Measurements from ENCODE around the gene CXorf49B.
"Not testable (repeated sequence)": the region's sequence is repeated elsewhere in the genome, so short reads cannot be mapped to it uniquely, and the experiment has no call there.

Gene CXorf49B

DNA sequence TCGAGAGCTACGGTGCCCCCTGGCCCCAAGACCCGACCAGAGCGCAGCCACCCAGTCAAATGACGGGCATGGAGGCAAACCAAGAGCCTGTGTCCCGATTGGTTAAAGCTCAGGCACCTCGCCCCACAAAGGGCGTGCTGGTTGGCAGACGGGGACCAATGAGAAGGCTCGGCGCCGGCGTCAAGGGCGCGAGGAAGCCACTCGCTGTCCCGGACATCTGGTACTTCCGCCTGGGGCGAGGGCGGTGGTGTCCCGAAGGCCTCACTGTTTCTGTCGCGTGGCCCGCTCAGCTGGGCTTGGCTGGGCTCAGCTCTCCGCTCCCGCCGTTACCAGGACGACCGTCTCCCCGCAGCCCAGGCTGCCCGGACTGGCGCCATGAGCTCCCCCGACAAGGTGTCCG lies at the start of gene CXorf49B:
Gene CXorf49B (plus strand): TSS at position 301 of the 400 bp plus-strand sequence. CDS start 75 bp downstream, at position 376.
- not testable (repeated sequence) for DNase-seq (ENCODE audit: low read depth, low spot score)

DNA sequence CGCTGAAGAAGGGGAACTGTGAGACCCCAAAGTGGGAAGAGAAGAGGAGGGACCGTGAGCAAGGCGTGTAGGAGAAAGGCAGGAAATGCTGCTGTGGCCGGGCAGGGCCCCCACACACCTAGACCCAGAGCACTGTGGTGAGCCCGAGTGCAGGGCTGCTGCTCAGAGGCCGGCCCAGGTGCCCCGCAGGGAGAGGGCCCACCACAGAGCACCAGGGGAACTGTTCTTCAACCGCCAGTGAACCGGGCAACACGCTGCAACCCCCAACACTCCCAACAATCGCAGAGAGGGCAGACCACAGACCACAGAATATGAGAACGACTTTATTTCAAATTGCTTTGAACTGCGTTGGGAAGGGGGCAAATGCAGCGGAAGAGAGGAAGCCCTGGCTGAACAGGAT lies 49.1 kb upstream of the CXorf49B start:
- not testable (repeated sequence) for DNase-seq (ENCODE audit: low read depth, low spot score)

DNA sequence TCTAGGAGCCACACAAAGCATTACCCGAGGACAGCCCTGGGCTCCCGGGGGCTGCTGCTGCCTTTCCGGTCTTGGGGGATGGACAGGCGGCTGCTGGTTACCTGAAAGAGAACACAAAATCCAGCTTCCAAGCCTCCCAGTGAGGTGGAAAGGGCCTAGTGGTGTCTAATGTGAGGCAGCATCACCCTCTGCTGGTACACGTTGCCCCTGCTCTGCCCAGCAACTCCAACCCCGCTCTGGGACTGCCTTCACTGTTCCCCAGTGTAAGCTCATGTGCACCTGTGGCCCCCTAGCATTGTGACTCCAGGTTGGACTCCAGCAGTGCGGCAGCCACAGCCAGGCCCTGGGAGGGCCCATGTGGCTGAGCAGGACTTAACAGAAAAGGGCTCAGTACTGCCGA lies 47.6 kb upstream of the CXorf49B start:
- not testable (repeated sequence) for DNase-seq (ENCODE audit: low read depth, low spot score)

DNA sequence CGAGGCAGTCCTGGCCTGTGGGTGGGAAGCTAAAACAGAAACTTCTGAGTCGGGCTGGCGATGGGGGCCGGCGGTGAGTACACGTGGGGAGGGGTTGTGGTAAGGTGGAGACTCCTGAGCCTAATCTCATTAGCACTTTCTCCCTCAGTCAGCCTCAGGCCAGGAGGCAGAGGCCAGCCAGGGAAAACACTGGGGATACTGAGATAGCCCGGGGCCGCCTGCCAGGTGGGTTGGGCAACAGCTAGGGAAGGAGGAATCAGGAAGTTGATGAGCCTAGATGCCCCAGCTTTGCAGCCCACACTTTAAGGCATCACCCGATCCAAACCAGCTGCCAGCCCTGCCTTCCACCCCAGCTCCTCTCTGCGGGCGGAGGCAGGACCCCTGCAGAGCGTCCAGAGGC lies 46.8 kb upstream of the CXorf49B start:
- DNase-seq (ENCODE audit: low read depth, low spot score): not testable (repeated sequence)

DNA sequence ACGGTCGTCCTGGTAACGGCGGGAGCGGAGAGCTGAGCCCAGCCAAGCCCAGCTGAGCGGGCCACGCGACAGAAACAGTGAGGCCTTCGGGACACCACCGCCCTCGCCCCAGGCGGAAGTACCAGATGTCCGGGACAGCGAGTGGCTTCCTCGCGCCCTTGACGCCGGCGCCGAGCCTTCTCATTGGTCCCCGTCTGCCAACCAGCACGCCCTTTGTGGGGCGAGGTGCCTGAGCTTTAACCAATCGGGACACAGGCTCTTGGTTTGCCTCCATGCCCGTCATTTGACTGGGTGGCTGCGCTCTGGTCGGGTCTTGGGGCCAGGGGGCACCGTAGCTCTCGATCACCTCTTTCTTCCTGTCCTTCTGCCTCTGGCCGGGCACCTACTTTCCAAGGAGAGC lies 45.0 kb upstream of the CXorf49B start, which contains the start of gene CXorf49:
Gene CXorf49 (minus strand): TSS at position 101 of the 400 bp plus-strand sequence. CDS start 134 bp downstream, outside the sequence.
- not testable (repeated sequence) for DNase-seq (ENCODE audit: low read depth, low spot score)

DNA sequence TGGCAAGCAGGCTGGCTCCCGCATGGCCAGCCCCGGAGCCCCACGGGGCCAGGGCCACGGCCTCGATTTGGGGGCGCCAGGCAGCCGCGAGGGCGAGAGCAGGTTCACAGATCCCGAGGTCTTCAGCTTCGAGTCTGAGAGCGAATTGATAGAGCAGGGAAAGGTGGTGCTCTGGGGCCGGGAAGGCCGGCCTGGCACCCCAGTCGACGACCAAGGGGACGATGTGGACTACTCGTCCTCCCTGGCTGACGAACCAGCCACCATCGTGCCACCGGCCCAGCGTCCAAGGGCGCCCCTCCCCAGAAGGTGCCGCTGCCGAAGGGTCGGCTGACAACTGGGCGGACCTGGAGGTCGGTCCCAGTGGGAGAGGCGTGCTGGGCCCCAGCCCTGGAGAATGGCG lies 44.0 kb upstream of the CXorf49B start:
- not testable (repeated sequence) for DNase-seq (ENCODE audit: low read depth, low spot score)

DNA sequence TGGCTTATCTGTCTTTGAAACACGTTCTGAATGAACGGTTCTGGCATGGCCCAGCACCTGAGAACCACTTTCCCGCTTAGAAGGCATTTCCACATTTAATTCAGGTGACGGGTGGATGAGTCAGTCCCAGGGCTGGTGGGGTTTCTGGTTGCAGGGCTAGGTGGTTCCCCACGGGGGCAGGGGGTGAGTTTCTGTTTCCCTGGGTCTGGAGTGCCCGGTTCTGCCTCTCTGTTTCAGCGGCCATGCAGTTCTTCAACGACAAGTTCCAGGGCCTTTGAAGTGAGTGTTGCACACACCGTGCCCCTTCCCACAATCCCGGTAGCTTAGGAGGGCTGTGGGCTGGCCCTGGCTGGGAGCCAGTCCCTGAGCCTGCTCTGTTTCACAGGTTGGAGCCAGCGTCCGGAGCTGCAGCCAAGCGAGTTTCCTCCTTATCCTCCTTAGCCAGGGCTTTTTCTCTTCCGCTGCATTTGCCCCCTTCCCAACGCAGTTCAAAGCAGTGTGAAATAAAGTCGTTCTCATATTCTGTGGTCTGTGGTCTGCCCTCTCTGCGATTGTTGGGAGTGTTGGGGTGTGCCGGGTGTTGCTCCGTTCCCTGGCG lies 42.8 kb upstream of the CXorf49B start:
- DNase-seq (ENCODE audit: low read depth, low spot score): not testable (repeated sequence)

DNA sequence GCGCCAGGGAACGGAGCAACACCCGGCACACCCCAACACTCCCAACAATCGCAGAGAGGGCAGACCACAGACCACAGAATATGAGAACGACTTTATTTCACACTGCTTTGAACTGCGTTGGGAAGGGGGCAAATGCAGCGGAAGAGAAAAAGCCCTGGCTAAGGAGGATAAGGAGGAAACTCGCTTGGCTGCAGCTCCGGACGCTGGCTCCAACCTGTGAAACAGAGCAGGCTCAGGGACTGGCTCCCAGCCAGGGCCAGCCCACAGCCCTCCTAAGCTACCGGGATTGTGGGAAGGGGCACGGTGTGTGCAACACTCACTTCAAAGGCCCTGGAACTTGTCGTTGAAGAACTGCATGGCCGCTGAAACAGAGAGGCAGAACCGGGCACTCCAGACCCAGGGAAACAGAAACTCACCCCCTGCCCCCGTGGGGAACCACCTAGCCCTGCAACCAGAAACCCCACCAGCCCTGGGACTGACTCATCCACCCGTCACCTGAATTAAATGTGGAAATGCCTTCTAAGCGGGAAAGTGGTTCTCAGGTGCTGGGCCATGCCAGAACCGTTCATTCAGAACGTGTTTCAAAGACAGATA lies 2.4 kb upstream of the CXorf49B start:
- DNase-seq (ENCODE audit: low read depth, low spot score): not testable (repeated sequence)

DNA sequence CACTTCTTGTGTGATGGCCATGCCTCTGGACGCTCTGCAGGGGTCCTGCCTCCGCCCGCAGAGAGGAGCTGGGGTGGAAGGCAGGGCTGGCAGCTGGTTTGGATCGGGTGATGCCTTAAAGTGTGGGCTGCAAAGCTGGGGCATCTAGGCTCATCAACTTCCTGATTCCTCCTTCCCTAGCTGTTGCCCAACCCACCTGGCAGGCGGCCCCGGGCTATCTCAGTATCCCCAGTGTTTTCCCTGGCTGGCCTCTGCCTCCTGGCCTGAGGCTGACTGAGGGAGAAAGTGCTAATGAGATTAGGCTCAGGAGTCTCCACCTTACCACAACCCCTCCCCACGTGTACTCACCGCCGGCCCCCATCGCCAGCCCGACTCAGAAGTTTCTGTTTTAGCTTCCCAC lies 1.7 kb downstream of the CXorf49B start:
- not testable (repeated sequence) for DNase-seq (ENCODE audit: low read depth, low spot score)

DNA sequence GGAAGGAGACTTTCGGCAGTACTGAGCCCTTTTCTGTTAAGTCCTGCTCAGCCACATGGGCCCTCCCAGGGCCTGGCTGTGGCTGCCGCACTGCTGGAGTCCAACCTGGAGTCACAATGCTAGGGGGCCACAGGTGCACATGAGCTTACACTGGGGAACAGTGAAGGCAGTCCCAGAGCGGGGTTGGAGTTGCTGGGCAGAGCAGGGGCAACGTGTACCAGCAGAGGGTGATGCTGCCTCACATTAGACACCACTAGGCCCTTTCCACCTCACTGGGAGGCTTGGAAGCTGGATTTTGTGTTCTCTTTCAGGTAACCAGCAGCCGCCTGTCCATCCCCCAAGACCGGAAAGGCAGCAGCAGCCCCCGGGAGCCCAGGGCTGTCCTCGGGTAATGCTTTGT lies 2.5 kb downstream of the CXorf49B start:
- DNase-seq (ENCODE audit: low read depth, low spot score): not testable (repeated sequence)

DNA sequence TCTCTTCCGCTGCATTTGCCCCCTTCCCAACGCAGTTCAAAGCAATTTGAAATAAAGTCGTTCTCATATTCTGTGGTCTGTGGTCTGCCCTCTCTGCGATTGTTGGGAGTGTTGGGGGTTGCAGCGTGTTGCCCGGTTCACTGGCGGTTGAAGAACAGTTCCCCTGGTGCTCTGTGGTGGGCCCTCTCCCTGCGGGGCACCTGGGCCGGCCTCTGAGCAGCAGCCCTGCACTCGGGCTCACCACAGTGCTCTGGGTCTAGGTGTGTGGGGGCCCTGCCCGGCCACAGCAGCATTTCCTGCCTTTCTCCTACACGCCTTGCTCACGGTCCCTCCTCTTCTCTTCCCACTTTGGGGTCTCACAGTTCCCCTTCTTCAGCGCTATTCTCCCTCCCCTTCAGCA lies 4.0 kb downstream of the CXorf49B start:
- not testable (repeated sequence) for DNase-seq (ENCODE audit: low read depth, low spot score)

DNA sequence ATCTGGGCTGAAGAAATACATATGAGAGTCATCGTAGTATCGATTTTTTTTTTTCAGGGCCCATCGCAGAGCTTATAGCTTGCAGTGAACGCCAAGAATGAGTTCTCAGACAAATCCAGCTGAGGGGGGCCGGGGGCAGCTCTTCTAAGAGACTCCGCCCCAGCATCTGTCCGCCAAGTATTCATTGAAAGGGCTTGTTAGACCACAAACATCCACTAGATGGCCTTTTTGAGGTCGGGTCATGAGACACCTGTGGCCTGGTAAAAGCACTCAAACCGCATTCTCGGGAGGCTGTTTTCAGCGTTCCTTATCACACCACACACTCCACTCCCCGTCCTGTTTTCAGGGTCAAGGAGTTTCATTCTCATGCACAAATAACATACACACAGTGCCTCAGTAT lies 15.2 kb downstream of the CXorf49B start:
- DNase-seq (ENCODE audit: low read depth, low spot score): not testable (repeated sequence)

DNA sequence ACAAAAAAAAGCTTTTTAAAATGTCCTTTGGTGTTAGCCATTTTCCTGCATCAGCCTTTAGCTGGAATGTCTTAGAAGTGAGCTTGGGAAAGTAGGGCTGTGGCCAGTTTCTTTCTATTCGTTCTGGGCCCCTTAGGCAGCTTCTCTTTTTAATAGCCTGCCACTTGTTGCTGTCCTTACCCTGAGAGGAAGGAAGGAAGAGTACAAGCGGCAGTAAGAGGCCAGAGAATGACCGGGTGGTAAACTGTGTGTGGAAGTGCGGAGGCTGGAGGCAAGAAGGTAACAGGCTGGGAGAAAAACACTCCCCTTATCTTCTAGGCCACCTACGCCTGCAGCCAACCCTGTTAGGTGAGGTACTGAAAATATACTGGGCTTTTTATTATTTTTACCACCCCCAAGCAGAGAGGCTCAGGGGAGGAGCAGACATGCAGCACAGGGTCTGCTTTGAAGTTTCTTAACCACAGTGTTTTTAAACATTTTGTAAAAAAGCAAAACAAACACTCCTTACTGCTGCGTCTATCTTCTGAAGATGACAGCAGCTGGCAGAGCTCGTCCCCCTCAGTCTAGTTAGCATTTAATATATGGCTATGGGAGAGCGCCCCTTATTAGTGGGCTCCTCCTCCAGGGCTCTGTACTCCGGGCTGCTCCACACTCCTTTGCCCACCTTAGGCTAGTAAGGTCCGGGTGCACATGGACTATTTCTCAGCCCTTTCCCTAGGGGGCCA lies 19.2 kb downstream of the CXorf49B start:
- not testable (repeated sequence) for DNase-seq (ENCODE audit: low read depth, low spot score)

DNA sequence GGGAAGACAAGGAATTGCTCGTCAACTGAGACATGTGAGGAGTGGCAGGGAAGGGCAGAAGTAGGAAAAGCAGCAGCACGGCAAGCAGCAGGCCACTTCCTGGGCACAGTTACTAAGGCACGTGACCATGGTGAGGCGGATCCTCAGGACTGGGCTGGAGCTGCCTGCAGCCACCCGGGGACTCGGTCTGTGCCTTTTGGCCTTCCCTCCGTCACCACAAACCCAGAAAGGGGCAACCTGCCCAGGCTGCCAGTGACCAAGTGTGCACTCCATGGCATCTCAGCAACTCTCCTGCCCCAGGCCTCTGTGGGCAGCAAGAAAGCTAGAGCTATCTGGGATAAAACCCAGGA lies 19.8 kb downstream of the CXorf49B start:
- DNase-seq (ENCODE audit: low read depth, low spot score): not testable (repeated sequence)

DNA sequence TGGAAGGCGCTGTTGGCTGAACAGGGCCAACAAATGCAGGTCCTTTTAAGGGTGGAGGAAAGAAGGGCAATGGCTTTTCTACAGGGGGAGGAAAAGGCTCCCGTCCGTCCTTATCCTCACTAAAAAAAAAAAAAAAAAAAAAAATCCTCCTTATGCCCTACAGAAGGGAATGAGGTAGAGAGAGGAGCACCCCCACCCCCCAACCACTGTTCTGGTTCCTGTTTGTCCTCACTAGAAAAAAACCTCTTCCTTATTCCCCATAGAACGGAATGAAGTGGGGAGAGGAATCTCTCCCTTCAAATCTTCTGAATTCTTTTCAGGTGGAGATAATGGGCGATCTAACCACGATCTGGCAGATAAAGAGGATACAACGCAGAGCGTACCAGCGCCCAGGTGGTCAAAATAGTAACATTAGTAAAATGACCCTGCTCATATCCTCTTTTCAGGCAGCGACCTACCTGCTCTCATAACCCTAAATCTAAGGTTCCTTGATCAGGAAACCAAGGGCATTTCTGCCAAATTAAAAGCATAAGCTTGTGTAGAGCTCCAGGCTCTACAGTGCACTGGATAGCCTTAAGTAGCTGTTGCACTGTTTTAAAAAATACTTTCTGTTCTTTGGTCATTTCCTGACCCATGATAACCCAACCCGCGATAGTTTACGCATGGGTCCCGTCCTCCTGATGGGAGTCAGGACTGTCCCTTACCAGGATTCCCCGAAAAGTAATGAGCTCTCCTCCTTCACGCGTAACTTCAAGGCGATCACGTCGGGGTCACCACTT lies 20.6 kb downstream of the CXorf49B start:
- not testable (repeated sequence) for DNase-seq (ENCODE audit: low read depth, low spot score)

DNA sequence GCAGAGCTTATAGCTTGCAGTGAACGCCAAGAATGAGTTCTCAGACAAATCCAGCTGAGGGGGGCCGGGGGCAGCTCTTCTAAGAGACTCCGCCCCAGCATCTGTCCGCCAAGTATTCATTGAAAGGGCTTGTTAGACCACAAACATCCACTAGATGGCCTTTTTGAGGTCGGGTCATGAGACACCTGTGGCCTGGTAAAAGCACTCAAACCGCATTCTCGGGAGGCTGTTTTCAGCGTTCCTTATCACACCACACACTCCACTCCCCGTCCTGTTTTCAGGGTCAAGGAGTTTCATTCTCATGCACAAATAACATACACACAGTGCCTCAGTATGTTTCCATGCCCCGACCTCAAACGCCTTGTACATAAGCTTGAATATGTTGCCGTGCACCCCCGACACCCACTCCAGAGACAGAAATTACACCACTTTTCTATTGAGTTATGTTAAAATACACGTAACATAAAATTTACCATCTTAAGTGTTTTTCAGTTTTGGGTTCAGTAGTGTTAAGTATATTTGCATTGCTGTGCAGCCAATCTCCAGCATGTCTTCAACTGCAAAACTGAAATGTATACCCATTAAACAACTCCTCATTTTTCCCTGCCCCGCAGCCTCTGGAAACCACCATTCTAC lies 21.3 kb downstream of the CXorf49B start:
- DNase-seq (ENCODE audit: low read depth, low spot score): not testable (repeated sequence)

DNA sequence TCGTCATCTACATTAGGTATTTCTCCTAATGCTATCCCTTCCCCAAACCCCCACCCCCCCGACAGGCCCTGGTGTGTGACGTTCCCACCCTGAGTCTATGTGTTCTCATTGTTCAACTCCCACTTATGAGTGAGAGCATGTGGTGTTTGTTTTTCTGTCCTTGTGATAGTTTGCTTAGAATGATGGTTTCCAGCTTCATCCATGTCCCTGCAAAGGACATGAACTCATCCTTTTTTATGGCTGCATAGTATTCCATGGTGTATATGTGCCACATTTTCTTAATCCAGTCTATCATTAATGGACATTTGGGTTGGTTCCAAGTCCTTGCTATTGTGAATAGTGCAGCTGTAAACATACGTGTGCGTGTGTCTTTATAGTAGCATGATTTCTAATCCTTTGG lies 43.3 kb downstream of the CXorf49B start:
- DNase-seq (ENCODE audit: low read depth, low spot score): not testable (repeated sequence)

DNA sequence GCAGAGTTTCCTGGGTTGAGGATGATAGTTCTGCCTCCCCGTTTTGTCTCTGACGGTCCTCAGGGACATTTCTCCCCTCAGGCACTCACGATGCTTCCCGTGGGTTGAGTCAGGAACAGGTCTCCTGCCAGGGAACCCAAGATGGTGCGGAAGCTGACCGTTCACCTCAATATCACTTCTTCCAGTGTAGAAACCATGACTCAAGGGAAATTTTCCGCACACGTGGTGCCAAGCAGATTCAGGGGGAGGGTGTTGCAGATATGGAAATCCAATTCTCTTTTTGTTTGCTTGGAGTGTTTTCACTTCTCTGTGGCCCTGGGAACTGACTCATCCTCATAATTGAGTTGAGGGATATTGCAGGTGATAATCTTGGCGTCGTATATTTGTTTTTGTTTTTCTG lies 46.7 kb downstream of the CXorf49B start:
- DNase-seq (ENCODE audit: low read depth, low spot score): no peak

DNA sequence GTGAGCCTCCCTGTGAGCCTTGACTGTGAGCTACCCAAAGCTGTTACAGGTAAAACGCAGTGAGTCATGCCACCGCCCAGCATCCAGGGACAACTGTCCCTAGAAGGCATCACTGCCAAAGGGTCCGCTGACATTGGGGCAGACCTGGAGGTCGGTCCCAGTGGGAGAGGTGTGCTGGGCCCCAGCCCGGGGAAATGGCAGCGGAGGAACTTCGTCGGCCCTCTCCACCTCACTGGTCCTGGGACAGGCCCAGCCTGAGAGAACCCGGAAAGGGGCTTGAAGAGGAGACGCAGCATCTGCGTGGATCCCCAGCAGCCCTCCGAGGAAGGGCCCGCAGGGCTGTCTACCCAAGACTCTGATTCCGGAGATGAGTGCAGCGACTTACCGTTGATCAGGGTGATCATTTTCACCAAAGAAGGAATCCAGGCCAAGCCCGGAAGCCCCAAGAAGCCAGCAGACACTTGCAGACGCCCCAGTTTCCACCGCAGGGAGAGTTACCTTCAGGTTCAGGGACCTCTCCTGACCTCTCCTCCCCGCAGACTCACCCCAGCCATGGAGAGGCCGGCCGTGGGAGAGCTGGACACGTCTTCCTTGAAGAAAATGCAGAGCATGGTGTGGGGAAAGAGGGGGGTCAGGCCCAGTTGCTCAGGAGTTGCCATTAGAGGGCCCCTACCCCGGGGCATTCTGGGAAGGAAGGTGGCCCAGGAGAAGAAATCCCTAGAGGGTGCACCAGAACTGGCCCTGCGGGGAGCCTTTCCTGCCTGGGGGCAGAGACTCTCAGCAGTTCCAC lies 51.2 kb downstream of the CXorf49B start:
- DNase-seq (ENCODE audit: low read depth, low spot score): no peak

DNA sequence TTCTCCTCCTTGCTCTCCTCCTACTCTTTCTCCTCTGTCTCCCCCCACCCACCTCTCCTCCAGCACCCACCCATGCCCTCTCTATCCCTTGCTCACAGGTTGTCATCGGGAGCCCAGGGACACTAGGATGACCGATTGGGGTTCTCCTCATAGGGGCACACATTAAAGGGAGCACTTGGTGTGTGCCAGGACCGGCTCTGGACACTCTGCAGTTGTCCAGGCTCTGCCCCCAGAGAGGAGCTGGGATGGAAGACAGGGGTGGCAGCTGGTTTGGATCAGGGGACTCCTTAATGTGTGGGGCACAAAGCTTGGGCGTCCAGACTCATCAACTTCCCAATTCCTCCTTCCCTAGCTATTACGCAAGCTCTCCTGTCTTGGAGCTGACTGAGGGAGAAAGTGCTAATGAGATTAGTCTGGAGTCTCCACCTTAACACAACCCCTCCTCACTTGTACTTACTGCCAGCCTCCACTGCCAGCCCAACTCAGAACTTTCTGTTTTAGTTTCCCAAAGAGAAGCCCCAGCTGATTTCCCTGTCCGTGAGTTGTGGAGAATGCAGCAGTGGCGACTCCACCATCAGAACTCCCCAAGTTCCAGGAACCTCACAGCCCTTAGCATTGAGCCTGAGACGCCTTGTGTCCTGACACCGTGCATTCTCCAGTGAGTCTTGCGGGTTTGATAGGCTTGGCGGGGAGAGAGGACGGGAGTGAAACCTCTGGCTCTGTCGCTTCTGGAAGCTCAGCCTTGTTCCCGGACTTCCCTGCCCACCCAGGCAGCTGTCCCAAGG lies 52.2 kb downstream of the CXorf49B start:
- no peak for DNase-seq (ENCODE audit: low read depth, low spot score)

Data from astrocyte of the hippocampus (primary cell).